Vagina (tissue), 2 donors: ENCODE data around the gene DNAH14.
"Not testable (repeated sequence)": the region's sequence is repeated elsewhere in the genome, so short reads cannot be mapped to it uniquely, and the experiment has no call there.

Experiments used
- CTCF ChIP-seq, 3 experiments: fragments of 450-650 bp in 2 of 3; fragments of 200-600 bp in 1 of 3; sonication (generic) in 1 of 3; IDR thresholded peaks; one replicate each; pipeline ENCODE4 v1.5.1; 2017 to 2019; ENCODE audit warnings: antibody characterized with exemption in 3 of 3, mild to moderate bottlenecking in 2 of 3, moderate library complexity in 2 of 3
- POLR2A ChIP-seq, 2 donors: fragments of 450-650 bp; IDR thresholded peaks; one replicate each; pipeline ENCODE4 v1.6.1; 2017; ENCODE audit warnings: antibody characterized with exemption in 2 of 2, mild to moderate bottlenecking in 2 of 2, moderate library complexity in 2 of 2
- POLR2AphosphoS5 ChIP-seq, 2 donors: sonication (generic); formaldehyde crosslinking; IDR thresholded peaks; one replicate each; pipeline ENCODE4 v1.9.0; 2017; ENCODE audit warnings: antibody characterized with exemption in 2 of 2, mild to moderate bottlenecking in 2 of 2, low read depth in 1 of 2; ENCODE audit not compliant: insufficient read depth in 1 of 2

- not testable (repeated sequence) for TF ChIP-seq POLR2AphosphoS5 (IDR thresholded peaks at IDR 0.05; ENCODE audit: insufficient read depth in 1 of 2, low read depth in 1 of 2); CTCF (IDR thresholded peaks at IDR 0.05); POLR2A (IDR thresholded peaks at IDR 0.05)
Measured at GRCh38 chr1:225036441-225036840, 107.0 kb downstream of the DNAH14 start.
